GM18505 (cell line): ENCODE results near the gene FIGNL2.

Experiments used
- ATAC-seq: cut with Tn5 transposase; IDR thresholded peaks from one replicate; pipeline ENCODE4 v1.9.1; 2021; ENCODE audit not compliant: unreplicated experiment
- POLR2A ChIP-seq: IDR thresholded peaks from 4 replicates; pipeline ENCODE4 v1.6.1; 2011; ENCODE audit warnings: borderline replicate concordance; ENCODE audit not compliant: insufficient read depth, insufficient read length; ENCODE audit errors: extremely low read depth

Gene FIGNL2

DNA sequence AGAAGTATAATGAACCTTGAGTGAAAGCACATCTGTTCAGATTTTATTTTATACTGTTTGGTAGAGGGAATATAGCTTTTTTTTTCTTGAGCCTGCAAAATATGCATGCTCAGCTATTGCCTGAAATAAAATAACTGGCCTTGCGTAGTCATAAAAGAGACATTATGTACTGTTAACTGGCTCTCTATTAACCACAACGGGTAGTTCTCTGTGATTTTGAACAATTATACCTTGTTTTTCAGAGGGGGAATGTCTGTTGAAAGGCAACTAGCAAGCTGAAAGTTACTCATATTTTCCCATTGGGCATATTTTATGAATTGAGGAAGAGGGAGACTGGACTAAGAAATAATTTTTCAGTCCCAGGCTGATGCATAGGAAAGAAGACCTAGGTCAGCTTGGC lies 62.6 kb downstream of the FIGNL2 start:
- ATAC-seq = no peak
- TF ChIP-seq POLR2A = no peak

- TF ChIP-seq POLR2A = no peak
- no peak for ATAC-seq
These were observed 63.8 kb downstream of the FIGNL2 start for GRCh38 chr12:51784688-51785087.

GRCh38 chr12:51779876-51780275 lies 68.6 kb downstream of the FIGNL2 start:
- TF ChIP-seq POLR2A = no peak
- ATAC-seq = no peak

GRCh38 chr12:51777973-51778372 lies 70.5 kb downstream of the FIGNL2 start:
- ATAC-seq = no peak
- no peak for TF ChIP-seq POLR2A

- no peak for ATAC-seq
- TF ChIP-seq POLR2A = no peak
These were observed 71.1 kb downstream of the FIGNL2 start for GRCh38 chr12:51777457-51777856.

DNA sequence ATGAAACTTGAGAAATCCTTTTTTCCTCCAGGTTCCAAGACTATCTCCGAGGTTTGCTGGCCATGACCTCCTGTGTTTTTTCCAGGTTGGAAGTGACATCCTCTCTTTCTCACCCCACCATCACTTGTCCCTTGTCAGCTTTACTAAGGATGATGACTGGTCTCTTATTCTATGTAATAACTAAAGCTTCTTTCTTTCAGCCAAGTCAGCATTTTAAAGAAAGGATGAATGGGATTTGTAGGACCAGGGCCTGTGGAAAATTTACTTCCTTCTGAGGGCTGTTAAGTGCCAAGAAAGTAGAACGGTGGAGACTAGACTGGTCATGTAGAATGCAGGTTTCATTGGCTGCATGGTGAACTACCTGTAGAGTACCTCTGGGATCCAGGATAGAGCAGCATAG lies 73.6 kb downstream of the FIGNL2 start:
- TF ChIP-seq POLR2A = no peak

DNA sequence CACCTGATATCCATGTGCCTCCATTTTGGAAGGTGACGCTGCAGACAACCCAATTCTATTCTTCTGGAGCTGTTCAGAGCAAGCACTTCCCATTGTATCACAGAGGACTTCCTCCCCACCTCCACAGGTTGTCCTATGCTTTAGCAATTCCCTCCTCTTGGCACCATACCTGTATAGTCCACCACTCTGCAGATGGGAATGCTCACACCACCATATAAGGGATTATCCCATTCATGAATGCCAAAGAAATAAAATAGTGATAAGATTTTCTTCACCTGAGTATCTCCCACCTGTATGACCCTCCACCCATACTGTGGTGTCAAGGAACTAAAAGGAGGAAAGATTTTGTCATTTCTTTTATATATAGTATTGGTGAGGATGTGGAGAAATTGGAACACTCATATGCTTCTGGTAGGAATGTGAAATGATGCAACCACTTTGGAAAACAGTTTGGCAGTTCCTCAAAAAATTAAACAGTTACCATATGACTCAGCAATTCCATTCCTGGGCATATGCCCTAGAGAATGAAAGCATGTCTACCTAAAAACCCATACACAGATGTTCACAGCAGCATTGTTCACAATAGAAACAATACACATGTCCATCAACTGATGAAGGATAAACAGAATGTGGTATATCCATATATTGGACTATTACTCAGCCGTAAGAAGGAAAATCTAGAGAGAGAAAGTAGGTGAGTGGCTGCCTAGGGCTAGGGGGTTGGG lies 75.2 kb downstream of the FIGNL2 start:
- TF ChIP-seq POLR2A = no peak
- no peak for ATAC-seq

More for the DNA sequence above, 73.6 kb downstream of the FIGNL2 start:
- ATAC-seq = no peak

DNA sequence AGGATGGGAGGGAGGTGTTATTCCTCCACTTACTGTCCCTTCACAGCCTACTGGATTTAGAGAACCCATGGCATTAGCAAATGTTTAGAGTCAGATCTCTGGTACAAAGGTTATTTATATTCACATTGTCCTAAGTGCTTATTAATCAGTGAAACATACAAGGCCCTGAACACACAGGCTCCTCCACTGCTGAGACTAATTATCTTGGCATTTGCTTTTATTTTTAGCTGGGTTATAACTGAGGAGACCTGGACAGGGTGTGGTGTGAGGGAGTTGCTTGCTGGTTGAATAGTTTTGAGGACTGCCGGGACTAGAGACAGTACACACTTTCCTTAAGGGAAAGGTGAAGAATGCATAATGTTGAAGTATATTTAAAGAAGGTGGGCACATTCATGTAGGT lies 77.5 kb downstream of the FIGNL2 start:
- no peak for ATAC-seq
- no peak for TF ChIP-seq POLR2A
